GM12865 (cell line): ENCODE results near the gene QKI.

Source experiments
- DNase-seq: peaks from one replicate; pipeline ENCODE4 v3.0.0; 2010; ENCODE audit warnings: low read depth
- H3K4me3 ChIP-seq: 2 replicates; pipeline ENCODE4 v1.5.1; 2011; ENCODE audit warnings: mild to moderate bottlenecking, low read depth, low read length, control low read depth
- TF ChIP-seq, protein P1 (sequence below): IDR thresholded peaks from 2 replicates; pipeline ENCODE4 v1.5.1; 2011; ENCODE audit warnings: low read length, control low read depth, low read depth, inconsistent platforms; ENCODE audit not compliant: insufficient read depth; ENCODE audit errors: missing control alignments

The QKI gene

DNA sequence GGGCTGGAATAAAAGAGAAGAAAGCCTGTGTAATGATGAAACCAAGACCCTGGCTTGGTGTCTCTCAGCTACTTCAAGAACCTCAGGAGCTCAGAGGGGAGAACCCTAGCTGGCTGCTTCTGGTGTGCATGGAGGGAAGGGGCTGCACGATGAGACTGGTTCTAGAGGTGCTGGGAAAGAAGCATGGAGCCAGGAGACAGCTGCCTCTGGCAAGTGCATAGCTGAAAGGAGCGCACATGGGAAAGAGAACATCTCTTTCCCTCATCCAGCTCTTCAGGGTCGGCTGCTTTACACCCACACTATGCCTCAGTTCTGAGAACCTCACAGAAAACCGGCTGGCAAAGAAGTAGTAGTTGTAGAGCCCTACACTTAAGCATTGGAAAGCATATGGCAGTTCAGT lies 139.5 kb downstream of the QKI start:
- DNase-seq, result no peak
- TF ChIP-seq, protein P1, sequence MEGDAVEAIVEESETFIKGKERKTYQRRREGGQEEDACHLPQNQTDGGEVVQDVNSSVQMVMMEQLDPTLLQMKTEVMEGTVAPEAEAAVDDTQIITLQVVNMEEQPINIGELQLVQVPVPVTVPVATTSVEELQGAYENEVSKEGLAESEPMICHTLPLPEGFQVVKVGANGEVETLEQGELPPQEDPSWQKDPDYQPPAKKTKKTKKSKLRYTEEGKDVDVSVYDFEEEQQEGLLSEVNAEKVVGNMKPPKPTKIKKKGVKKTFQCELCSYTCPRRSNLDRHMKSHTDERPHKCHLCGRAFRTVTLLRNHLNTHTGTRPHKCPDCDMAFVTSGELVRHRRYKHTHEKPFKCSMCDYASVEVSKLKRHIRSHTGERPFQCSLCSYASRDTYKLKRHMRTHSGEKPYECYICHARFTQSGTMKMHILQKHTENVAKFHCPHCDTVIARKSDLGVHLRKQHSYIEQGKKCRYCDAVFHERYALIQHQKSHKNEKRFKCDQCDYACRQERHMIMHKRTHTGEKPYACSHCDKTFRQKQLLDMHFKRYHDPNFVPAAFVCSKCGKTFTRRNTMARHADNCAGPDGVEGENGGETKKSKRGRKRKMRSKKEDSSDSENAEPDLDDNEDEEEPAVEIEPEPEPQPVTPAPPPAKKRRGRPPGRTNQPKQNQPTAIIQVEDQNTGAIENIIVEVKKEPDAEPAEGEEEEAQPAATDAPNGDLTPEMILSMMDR, result no peak
- no peak overlapping the region for H3K4me3 ChIP-seq

DNA sequence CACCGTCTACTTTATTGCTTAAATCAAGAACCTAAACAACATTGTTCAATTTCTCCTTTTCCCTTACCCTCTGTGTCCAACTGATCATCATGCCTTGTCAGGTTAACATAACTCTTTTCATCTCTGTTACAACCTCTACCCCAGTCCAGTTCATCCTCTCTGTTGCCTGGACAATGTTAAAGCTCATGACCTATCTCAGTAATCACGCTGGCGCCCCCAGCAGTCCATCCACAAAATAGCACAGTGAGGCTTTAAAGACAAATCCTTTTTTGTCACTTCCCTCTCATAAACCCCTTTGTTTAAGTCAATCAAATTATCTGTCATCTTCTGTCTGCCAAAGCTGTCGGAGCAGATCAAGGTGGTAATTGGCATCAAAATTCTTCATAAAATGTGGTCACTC lies 140.1 kb downstream of the QKI start:
- H3K4me3 ChIP-seq, result no peak overlapping the region
- peak; percentile 45 for DNase-seq
- TF ChIP-seq, protein P1, result peak; percentile 30

DNA sequence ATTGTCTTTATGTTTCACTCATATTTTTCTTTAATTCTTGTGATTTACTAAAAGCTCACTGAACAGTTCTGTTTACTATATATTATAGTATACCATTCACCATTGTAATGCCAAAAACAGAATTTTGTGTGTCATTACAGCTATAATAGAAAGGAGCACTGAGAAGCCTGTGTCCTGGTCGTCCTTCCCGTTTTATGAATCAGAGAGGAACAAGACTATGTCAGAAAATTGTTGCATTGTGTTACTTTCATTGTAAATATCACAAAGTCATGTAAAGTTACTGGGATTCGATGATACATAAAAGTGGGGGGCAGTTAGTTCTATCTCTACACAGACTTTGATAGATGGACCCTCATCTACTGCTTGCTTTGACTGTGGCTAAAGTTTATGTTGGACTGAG lies 145.1 kb downstream of the QKI start:
- DNase-seq, result no peak
- H3K4me3 ChIP-seq, result no peak overlapping the region
- TF ChIP-seq, protein P1, result no peak

DNA sequence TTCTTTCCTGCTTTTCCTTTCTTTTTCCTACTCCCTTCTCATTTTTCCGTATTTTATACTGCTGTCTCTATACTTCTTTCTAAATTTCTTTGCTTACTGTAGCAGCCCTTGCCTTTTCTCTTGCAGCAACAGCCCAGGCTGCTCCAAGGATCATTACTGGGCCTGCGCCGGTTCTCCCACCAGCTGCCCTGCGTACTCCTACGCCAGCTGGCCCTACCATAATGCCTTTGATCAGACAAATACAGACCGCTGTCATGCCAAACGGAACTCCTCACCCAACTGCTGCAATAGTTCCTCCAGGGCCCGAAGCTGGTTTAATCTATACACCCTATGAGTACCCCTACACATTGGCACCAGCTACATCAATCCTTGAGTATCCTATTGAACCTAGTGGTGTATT lies 148.8 kb downstream of the QKI start:
- TF ChIP-seq, protein P1, result no peak
- DNase-seq, result no peak
- no peak overlapping the region for H3K4me3 ChIP-seq

DNA sequence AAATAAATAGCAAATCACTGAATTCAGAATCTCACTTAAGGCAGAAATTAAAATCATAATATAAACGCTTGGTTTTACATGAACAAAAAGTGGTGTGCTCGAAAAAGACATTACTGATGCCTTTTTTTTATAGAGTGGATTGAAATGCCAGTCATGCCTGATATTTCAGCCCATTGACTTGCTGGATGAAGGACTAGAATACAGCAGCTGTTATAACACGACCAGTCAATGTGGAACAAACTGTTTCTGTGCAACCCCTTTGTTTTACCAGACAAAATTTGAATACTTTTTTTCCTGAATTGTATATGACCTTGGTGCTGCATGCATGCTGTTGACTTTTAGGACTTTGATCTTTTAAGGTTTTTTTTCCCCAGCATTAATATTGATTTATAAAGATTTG lies 150.0 kb downstream of the QKI start:
- TF ChIP-seq, protein P1, result no peak
- H3K4me3 ChIP-seq, result no peak overlapping the region
- no peak for DNase-seq

DNA sequence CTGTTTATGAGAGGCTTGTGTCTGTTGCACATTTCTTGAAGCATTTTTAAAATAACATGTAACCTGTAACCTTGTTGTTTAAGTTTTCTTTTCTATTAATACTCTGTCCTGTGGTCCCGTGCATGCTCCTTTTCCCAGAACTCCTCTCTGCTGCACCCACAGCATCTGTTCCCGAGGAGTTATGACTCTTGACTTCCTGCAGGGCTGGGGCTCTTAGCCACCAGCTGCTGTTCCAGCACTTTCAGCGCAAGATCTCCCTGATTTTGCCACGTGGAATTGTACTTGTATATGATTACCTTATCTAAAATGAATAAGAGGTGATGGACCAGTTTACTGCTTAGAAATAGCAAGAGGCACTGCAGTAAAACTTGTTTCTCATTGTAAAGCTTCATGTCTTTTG lies 150.6 kb downstream of the QKI start:
- TF ChIP-seq, protein P1, result no peak
- no peak for DNase-seq
- H3K4me3 ChIP-seq, result no peak overlapping the region

DNA sequence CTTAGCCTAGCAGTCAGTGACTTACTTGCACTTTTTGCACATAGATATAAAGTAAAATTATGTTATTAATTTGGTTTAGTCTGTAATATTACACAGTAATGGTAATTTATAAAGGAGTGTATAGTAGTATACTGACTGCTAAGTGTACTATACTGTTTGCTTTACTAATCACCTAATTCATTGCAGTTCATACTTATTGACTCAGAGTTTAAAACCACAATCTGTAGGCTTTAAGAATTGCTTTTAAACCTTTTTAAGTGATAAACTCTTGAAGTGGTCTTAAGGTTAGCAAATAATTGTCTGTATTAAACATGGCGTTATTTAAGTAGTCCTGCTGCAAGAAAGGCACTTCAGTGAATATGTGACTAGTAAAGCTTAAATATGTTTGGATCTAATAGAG lies 151.5 kb downstream of the QKI start:
- H3K4me3 ChIP-seq, result no peak overlapping the region
- no peak for DNase-seq
- TF ChIP-seq, protein P1, result no peak
